HG02885 (cell line): ENCODE results near the gene TTLL5.

Source experiments
- ATAC-seq: cut with Tn5 transposase; IDR thresholded peaks from one replicate; pipeline ENCODE4 v1.9.1; 2021; ENCODE audit warnings: mild to moderate bottlenecking; ENCODE audit not compliant: unreplicated experiment, poor library complexity

Gene TTLL5

GRCh38 chr14:75724414-75725204, 63.6 kb downstream of the TTLL5 start:
- ATAC-seq: no peak

- no peak for ATAC-seq
Measured at GRCh38 chr14:75725481-75725880, 64.4 kb downstream of the TTLL5 start.

DNA sequence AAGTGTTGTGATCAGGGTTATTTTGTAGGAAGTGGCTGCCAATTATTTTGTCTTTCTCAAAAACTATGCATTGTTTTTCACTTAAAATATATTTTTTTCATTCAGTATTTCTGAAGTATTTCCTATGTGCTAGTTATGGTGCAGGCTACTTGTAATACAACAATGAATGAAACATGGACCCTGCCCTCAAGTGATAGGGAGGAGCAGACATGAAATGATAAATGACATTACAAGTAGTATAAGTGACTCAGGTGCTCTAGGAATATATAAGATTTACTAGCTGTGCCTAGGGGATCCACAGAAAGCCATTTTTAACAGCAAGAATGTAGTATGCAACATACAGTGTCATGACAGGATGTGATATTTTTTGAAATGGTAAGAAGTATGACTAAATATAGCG, 65.3 kb downstream of the TTLL5 start:
- no peak for ATAC-seq

GRCh38 chr14:75727124-75727523, 66.1 kb downstream of the TTLL5 start:
- ATAC-seq: no peak

DNA sequence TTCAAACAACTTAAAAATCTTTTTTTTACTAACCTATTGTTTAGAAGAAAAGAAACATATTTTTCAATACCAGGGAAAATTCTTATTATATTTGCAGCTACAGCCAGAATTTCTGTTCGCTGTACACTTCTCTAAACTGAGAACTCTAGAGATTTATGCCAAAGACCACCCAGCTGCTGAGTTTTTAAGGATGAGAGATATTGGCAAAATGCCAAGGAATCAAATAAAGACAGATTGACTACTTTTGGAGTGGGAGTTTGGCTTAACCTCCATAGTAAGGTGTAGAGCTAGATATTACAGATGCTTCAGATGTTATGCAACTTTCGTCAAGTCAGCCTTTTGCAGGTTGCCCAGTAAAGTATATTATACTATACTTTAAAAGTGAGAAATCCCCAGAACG, 71.8 kb downstream of the TTLL5 start:
- ATAC-seq: no peak

DNA sequence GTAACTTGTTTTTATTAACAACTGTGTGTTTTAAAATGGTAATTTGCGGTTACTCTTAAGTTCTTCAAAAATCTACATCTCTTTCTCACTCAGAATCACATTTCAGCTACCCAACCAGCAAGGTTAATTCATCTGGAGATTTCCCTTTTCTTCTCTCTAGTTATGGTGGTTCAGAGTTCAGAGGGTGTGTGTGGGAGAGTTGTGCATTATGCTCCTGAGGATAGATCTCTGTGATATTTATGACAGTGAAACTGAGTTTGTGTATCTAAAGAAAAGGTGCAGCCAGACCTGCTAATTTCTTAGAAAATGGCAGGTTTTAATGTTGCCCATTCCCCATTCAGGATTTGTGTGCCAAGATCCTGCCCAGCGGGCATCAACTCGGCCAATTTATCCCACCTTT, 73.8 kb downstream of the TTLL5 start:
- ATAC-seq: no peak

DNA sequence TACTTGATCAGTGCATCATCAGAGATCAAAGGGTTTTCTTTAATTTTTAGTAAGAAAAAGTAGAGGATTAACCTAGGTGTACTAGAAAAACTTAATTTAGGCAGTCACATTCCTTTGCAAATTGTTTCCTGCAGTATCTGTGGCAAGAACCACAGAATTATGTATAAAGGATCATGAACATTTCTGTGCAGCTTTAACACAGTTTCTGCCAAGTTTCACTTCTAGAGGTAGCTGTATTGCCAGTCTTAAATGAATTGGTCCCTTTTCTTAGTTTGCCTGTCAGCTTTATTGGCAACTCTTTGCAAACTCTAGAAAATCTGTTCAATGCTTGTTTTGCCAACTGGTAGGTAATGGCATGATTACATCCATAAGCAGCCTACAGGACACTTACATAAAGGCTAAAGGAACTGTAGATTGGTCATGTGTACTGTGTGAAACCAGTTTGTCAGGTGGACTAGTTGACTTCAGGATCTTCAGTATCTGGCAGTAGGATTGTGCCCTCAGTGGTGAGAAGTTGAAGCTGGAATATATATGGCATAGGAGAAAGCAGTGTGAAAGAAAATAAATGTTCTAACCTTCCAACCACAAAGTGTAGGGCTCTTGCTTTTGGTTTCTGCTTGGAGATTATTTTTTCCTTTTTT, 75.9 kb downstream of the TTLL5 start:
- no peak for ATAC-seq

DNA sequence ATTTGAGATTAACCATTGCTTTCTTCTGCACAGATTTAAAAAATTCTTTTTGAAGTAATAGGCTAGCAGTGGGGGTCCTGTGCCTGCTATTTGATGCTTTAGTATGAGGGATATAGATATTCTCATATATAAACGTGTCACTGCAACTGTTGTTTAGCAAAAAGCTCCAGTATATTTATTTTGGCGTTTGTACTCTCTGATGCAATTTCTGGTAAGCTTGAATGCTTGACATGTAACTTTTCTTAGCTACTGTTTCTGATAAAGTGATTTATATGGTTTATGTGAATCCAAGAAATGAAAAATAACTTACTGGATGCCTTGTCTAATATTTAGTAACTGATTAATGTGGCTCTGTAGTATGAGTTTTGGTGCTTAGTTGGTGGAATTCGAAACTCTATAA, 77.1 kb downstream of the TTLL5 start:
- no peak for ATAC-seq

- no peak for ATAC-seq
Measured at GRCh38 chr14:75742867-75743266, 81.8 kb downstream of the TTLL5 start.

- no peak for ATAC-seq
Measured at GRCh38 chr14:75747899-75748298, 86.9 kb downstream of the TTLL5 start.

- no peak for ATAC-seq
Measured at GRCh38 chr14:75748336-75748735, 87.3 kb downstream of the TTLL5 start.

DNA sequence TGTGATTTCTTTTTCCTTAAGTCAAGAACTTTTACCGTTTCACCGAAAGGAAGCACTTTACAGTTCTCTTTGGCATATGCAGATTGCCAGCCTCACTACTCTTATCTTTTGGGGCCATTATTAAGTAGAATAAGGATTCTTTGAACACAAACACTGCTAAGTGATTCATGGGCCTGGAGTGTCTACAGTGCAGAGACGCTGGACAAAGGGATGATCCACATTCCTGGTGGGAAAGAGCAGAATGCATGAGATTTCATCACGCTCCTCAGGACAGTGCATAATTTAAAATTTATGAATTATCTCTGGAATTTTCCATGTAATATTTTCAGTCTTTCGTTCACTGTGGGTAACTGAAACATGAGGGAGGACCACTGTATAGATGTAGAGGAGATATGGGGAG, 90.2 kb downstream of the TTLL5 start:
- ATAC-seq: no peak

DNA sequence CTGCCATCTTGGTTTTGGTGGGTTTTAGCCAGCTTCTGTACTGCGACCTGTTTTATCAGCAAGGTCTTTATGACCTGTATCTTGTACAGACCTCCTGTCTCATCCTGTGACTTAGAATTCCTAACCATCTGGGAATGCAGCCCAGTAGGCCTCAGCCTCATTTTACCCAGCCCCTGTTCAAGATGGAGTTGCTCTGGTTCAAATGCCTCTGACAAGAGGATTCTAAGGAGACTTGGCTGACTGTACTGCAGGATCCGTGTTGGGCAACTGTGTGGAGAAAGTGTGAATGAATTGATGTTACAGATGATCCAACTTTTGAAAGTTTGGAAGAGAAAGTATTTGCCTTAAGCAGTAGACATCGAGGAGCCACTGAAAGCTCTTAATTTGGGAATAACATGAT, 91.0 kb downstream of the TTLL5 start:
- ATAC-seq: no peak

DNA sequence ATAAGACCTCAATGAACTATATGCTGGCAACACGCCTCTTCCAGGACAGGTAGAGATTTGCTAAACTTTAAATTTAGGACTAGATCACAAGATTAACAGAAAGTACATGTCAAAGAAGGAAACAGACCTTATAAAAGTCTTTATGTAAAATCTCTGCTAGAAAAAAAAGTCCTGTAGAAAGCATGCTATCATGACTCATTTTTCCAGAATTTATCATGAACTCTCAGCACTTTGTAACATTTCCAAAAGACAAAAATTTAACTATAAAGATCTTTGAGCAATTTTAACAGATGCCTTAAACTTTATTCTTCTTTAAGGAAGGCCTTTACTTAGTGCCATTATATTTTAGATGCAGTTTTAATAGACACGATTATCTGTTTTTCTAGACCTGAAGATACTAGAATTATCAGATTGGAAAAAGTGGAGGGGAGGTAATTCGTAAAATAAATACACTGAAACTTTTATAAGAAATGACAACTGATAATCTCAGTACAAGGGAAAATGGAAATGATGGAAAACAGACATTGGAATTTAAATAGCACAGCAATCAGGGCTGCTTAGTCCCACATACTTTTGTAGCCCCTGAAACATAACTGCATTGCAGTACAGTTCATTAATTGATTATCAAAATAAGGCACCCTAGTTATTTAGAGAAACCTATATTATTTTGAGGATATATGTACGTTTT, 92.0 kb downstream of the TTLL5 start:
- no peak for ATAC-seq

DNA sequence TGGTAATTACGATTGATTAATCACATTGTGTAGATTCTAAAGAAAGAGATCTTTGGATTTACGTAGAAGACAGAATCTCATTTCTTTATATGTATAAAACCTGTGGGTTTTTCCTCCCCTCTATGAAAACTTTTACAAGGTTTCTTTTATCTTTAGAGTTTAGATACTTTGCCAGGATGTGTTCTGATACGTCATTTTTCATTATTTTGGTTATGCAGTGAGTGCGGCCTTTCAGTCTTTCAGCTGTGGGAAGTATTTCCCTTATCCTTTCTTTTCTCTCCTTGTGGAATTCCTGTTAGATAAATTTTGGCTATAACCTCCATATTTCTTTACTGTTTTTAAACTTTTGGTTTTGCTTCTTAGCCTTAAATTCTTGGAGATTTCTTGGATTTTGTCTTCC, 92.7 kb downstream of the TTLL5 start:
- no peak for ATAC-seq

DNA sequence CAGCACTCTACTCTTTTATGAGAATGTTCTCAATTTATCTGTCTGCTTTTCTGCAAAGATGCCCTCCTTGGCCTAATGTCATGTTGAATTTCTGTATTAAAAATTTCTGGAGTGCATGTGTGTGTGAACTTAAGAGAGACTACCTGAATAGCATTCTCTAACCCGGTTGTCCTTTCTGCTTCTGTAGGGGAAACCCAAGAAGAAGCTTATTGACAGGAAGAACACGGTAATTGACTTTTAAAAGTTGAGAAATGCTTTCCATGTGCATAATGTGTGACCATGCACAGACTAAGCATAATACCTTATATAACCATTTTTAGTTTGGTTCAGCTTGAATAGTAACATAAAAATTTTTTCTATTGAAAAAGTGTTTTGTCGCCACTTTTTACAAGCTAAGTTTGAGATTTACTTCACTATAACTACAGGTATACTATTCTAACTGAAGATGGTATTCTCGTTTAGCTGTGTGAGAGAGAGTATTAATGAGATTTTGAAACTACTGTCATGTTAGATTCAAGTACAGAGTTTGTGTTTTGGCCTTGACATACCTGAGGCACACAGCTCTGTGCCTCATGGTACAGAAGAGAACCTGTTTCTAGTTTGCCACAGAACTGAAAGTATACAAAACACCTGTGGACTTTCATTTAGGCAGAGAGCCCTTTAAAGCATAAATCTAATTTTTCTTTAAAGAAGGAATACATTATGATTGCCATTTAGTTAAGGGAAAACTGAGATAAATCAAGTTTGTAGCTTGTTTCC, 96.8 kb downstream of the TTLL5 start:
- no peak for ATAC-seq

DNA sequence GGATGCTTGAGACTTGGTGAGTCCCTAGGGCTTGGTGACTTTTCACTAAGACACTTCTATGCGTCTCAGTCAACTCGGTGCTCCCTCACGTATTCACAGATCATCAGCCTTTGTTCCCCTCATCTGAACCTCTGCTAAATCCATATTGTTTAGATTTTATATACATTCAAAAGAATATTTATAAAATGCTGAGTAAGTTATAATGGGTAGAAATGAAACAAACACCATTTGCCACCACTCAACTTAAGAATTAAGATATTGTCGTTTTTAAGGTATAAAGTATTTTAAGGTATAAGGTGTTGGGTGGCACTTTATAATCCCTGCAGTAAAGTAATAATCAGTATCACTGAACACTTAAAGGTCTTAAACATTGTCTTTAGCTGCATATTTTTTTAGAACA, 103.0 kb downstream of the TTLL5 start:
- no peak for ATAC-seq

- no peak for ATAC-seq
Measured at GRCh38 chr14:75769047-75769685, 108.1 kb downstream of the TTLL5 start.

DNA sequence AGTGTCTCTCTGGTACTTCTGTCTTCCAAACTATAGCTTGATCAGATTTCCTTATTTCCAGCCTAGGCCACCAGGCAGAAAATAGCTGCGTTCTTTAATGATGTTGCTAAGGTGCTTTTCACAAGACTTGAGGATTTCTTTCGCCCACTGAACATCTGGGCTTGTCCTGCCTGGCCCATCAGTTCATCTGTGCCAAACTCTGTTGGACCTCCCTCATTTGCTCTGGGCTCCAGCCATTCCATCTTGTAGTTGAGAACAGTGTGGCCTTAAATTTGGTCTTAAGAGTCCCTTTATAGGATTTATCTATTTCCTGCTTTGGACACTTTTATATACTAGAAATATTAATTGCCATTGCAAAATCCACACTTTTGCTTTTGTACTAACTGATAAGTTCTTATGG, 109.6 kb downstream of the TTLL5 start:
- no peak for ATAC-seq

DNA sequence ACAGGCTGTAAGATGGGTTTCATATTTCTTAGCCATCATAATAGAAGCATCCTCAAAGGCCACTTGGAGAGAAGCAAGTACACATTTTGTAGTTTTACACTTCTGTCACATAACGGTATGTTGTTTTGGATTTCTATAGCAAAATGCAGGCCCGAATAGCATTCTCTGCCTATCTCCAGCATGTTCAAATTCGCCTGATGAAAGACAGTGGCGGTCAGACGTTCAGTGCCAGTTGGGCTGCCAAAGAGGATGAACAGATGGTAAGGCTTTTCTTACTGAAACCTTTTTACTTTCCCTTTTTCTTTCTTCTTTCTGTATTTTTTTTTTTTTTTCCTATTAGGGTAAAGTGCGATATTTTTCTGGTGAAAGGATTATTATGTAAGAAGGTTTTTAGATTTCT, 110.5 kb downstream of the TTLL5 start:
- no peak for ATAC-seq
